PC-3 (cell line): Measurements from ENCODE around the gene CDC42EP5. TPM values are rescaled to one million over a fixed set of nuclear protein-coding genes. Genes with fewer than 3 reads are reported as not detected.

Source experiments
- ATAC-seq: fragments of 200-7000 bp; cut with Tn5 transposase; 2 replicates; pipeline ENCODE4 v1.9.1; 2020; ENCODE audit warnings: mild to moderate bottlenecking, moderate library complexity
- BruUV-seq: library from RNA; stranded (reverse); fragments of 400-500 nt; replicated peaks from 2 replicates; lab custom pipeline; 2021; lab: Mats Ljungman, UMichigan
- CTCF ChIA-PET: fragments of 300-600 bp; sonication (Branson Sonifier 250); formaldehyde crosslinking; loops from one replicate; lab custom pipeline; 2022; ENCODE audit warnings: antibody characterized with exemption; lab: Charles Lee
- POLR2A ChIA-PET: fragments of 300-600 bp; sonication (Branson Sonifier 250); formaldehyde crosslinking; loops from one replicate; lab custom pipeline; 2022; ENCODE audit warnings: antibody characterized with exemption; ENCODE audit not compliant: unreplicated experiment; lab: Charles Lee
- DNase-seq: peaks from one replicate; pipeline ENCODE4 v3.0.0-alpha.2; 2015
- H2AFZ ChIP-seq: fragments of 300-600 bp; sonication (generic); 2 replicates; pipeline ENCODE4 v1.6.0; 2016; ENCODE audit warnings: antibody characterized with exemption, low read length
- H3F3A ChIP-seq: fragments of 300-600 bp; sonication (generic); one replicate; pipeline ENCODE4 v1.6.0; 2017; ENCODE audit warnings: antibody characterized with exemption, low read length, control low read depth, mild to moderate bottlenecking; ENCODE audit not compliant: unreplicated experiment
- H3K27ac ChIP-seq: fragments of 300-600 bp; sonication (generic); 2 replicates; pipeline ENCODE4 v1.5.1; 2016; ENCODE audit warnings: mild to moderate bottlenecking, low read length
- H3K27me3 ChIP-seq: fragments of 300-600 bp; sonication (generic); 2 replicates; pipeline ENCODE4 v1.6.1; 2016; ENCODE audit warnings: low read length, mixed read lengths
- H3K36me3 ChIP-seq: fragments of 300-600 bp; sonication (generic); 2 replicates; pipeline ENCODE4 v1.6.1; 2016; ENCODE audit warnings: low read depth, mixed run types, low read length, mixed read lengths
- H3K4me1 ChIP-seq: fragments of 300-600 bp; sonication (generic); 2 replicates; pipeline ENCODE4 v1.5.1; 2016; ENCODE audit warnings: low read length; ENCODE audit not compliant: insufficient read depth
- H3K4me2 ChIP-seq: fragments of 300-600 bp; sonication (generic); 2 replicates; pipeline ENCODE4 v1.6.0; 2016; ENCODE audit warnings: low read length
- H3K4me3 ChIP-seq: fragments of 300-600 bp; sonication (generic); 2 replicates; pipeline ENCODE4 v1.5.1; 2016; ENCODE audit warnings: mild to moderate bottlenecking, low read length, mixed read lengths
- H3K79me2 ChIP-seq: fragments of 300-600 bp; sonication (generic); 2 replicates; pipeline ENCODE4 v1.6.1; 2017; ENCODE audit warnings: low read length, mixed read lengths
- H3K9ac ChIP-seq: fragments of 300-600 bp; sonication (generic); 2 replicates; pipeline ENCODE4 v1.6.0; 2016; ENCODE audit warnings: mild to moderate bottlenecking, low read length
- H3K9me2 ChIP-seq: fragments of 300-600 bp; sonication (generic); replicated peaks from 2 replicates; pipeline ENCODE4 v1.6.1; 2016; ENCODE audit warnings: mixed run types, low read length, mixed read lengths
- H3K9me3 ChIP-seq: fragments of 300-600 bp; sonication (generic); 2 replicates; pipeline ENCODE4 v1.6.1; 2016; ENCODE audit warnings: low read length, mixed read lengths
- H4K20me1 ChIP-seq: fragments of 300-600 bp; sonication (generic); 2 replicates; pipeline ENCODE4 v1.6.1; 2016; ENCODE audit warnings: low read length, mixed read lengths
- EZH2 ChIP-seq: fragments of 300-600 bp; sonication (generic); IDR thresholded peaks from one replicate; pipeline ENCODE4 v1.6.1; 2017; ENCODE audit warnings: antibody characterized with exemption, mild to moderate bottlenecking, low read length; ENCODE audit not compliant: unreplicated experiment
- EZH2phosphoT487 ChIP-seq: fragments of 300-600 bp; sonication (generic); IDR thresholded peaks from 2 replicates; pipeline ENCODE4 v1.6.1; 2018; ENCODE audit warnings: mild to moderate bottlenecking, antibody characterized with exemption, low read length, borderline replicate concordance
- intact Hi-C: fragments of 100-400 bp; cut with micrococcal nuclease; formaldehyde crosslinking; loops from 2 replicates; pipeline ENCODE4 v1.9.0; 2023
- total RNA-seq: library from RNA; depleted of rRNA; stranded (reverse); fragments of >200 nt; gene quantifications from 2 replicates; pipeline ENCODE4 v1.2.3, GENCODE V29; 2014
- TF ChIP-seq, protein P1 (sequence below): fragments of 300-600 bp; sonication (generic); conservative IDR thresholded peaks from 2 replicates; pipeline ENCODE4 v1.5.1; 2017; ENCODE audit warnings: antibody characterized with exemption, low read depth, mild to moderate bottlenecking, low read length

CDC42EP5 gene
- total RNA-seq, 1 experiment from 2014 or later: 0.73 TPM

- H3K4me2 ChIP-seq: no peak overlapping the region
- H3F3A ChIP-seq: no peaks in the 10 kb centered on the region
- H3K4me3 ChIP-seq: no peak overlapping the region
- peaks cover 58% of the 10 kb centered on the region for H3K36me3 ChIP-seq
- intact Hi-C loops: no loop called here
- POLR2A ChIA-PET: no interaction called here
- CTCF ChIA-PET: no interaction called here
- H4K20me1 ChIP-seq: peaks cover 52% of the 10 kb centered on the region
- no peak overlapping the region for H3K9ac ChIP-seq
- H3K27me3 ChIP-seq: no peaks in the 10 kb centered on the region
- ATAC-seq (no peak), DNase-seq (no peak)
- no peaks in the 10 kb centered on the region for H3K9me3 ChIP-seq
- H2AFZ ChIP-seq: no peak overlapping the region
- no peak for TF ChIP-seq EZH2phosphoT487
- TF ChIP-seq, protein P1, sequence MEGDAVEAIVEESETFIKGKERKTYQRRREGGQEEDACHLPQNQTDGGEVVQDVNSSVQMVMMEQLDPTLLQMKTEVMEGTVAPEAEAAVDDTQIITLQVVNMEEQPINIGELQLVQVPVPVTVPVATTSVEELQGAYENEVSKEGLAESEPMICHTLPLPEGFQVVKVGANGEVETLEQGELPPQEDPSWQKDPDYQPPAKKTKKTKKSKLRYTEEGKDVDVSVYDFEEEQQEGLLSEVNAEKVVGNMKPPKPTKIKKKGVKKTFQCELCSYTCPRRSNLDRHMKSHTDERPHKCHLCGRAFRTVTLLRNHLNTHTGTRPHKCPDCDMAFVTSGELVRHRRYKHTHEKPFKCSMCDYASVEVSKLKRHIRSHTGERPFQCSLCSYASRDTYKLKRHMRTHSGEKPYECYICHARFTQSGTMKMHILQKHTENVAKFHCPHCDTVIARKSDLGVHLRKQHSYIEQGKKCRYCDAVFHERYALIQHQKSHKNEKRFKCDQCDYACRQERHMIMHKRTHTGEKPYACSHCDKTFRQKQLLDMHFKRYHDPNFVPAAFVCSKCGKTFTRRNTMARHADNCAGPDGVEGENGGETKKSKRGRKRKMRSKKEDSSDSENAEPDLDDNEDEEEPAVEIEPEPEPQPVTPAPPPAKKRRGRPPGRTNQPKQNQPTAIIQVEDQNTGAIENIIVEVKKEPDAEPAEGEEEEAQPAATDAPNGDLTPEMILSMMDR: no peak
- no peak for TF ChIP-seq EZH2
- H3K27ac ChIP-seq: no peak overlapping the region
- H3K4me1 ChIP-seq: peaks cover 19% of the 10 kb centered on the region
- H3K9me2 ChIP-seq: no peaks in the 10 kb centered on the region
- H3K79me2 ChIP-seq: peaks cover 83% of the 10 kb centered on the region
- no TSS peak for BruUV-seq
Observed at GRCh38 chr19:54452626-54453025, 20.5 kb downstream of the CDC42EP5 start.

GRCh38 chr19:54451997-54452396 lies 21.1 kb downstream of the CDC42EP5 start:
- no TSS peak for BruUV-seq
- no peaks in the 10 kb centered on the region for H3K9me2 ChIP-seq
- no peaks in the 10 kb centered on the region for H3K9me3 ChIP-seq
- peaks cover 56% of the 10 kb centered on the region for H3K36me3 ChIP-seq
- CTCF ChIA-PET: no interaction called here
- no peaks in the 10 kb centered on the region for H3F3A ChIP-seq
- no peak overlapping the region for H3K27ac ChIP-seq
- 0 out of 2 replicates have a peak overlapping the region, but pooled peaks have one; percentile 84 for H3K4me3 ChIP-seq
- no peaks in the 10 kb centered on the region for H3K27me3 ChIP-seq
- no peak overlapping the region for H2AFZ ChIP-seq
- no peak for ATAC-seq
- DNase-seq: no peak
- no peak overlapping the region for H3K9ac ChIP-seq
- peaks cover 24% of the 10 kb centered on the region for H3K4me1 ChIP-seq
- peaks cover 83% of the 10 kb centered on the region for H3K79me2 ChIP-seq
- TF ChIP-seq, protein P1: no peak
- TF ChIP-seq EZH2: no peak
- TF ChIP-seq EZH2phosphoT487: no peak
- intact Hi-C loops: no loop called here
- POLR2A ChIA-PET: no interaction called here
- no peak overlapping the region for H3K4me2 ChIP-seq
- H4K20me1 ChIP-seq: peaks cover 55% of the 10 kb centered on the region

DNA sequence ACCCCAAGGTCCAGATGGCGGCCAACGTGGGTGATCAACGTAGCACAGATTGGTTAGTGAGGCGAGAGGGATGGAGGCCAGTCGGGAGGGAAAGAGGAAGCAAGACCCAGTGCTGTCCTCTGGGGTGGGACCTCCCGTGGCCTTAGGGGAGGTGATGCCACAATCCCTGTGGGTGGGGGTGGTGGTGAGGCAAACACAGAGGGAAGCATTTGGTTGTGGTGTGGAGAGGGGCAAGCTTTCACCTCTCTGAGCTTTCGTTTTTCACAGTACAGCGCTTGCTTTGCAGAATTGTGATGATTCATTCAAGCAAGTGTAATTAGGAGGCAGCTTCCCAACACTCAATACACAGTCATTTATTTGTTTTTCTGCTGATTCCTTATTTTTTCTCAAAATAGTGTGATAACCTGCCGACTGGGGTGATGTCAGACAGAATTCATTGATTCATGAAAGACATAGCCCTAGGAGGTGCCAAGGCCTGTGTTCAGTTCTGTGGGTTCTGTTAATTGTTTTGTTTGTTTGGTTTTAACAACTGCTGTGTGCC lies 21.7 kb downstream of the CDC42EP5 start:
- no peak overlapping the region for H3K9ac ChIP-seq
- H3K27ac ChIP-seq: no peak overlapping the region
- intact Hi-C loops: no loop called here
- no peaks in the 10 kb centered on the region for H3K9me3 ChIP-seq
- no TSS peak for BruUV-seq
- peaks cover 27% of the 10 kb centered on the region for H3K4me1 ChIP-seq
- no peak for ATAC-seq
- TF ChIP-seq EZH2: no peak
- TF ChIP-seq, protein P1: no peak
- peaks cover 82% of the 10 kb centered on the region for H3K79me2 ChIP-seq
- peak overlapping the region; percentile 95 for H3K4me2 ChIP-seq
- no peaks in the 10 kb centered on the region for H3K27me3 ChIP-seq
- peaks cover 51% of the 10 kb centered on the region for H4K20me1 ChIP-seq
- H3K9me2 ChIP-seq: no peaks in the 10 kb centered on the region
- peak; percentile 21 for DNase-seq
- ChIA-PET POLR2A (no interaction called here), CTCF (no interaction called here)
- no peak overlapping the region for H2AFZ ChIP-seq
- peaks cover 52% of the 10 kb centered on the region for H3K36me3 ChIP-seq
- H3F3A ChIP-seq: no peaks in the 10 kb centered on the region
- peak overlapping the region; percentile 84 for H3K4me3 ChIP-seq
